Mesenchymal stem cell (in vitro differentiated cells and primary cell): ENCODE measurements around the gene DYNC1I1.

Source experiments
- DNase-seq: peaks from one replicate; pipeline ENCODE4 v3.0.0-alpha.2; 2013
- H2AFZ ChIP-seq: one replicate; pipeline ENCODE4 v1.6.1; 2013; ENCODE audit warnings: low read depth, mild to moderate bottlenecking, control low read depth, inconsistent platforms, low read length, moderate library complexity
- H2AK5ac ChIP-seq: 2 replicates; pipeline ENCODE4 v1.6.1; 2013; ENCODE audit warnings: low read length, moderate library complexity, mild to moderate bottlenecking, inconsistent platforms; ENCODE audit not compliant: severe bottlenecking
- H2BK120ac ChIP-seq: one replicate; pipeline ENCODE4 v1.6.1; 2013; ENCODE audit warnings: low read depth, mild to moderate bottlenecking, inconsistent platforms, low read length, moderate library complexity
- H2BK12ac ChIP-seq, 2 experiments: one replicate each; pipeline ENCODE4 v1.6.1; 2013; ENCODE audit warnings: inconsistent platforms in 2 of 2, low read length in 2 of 2, mild to moderate bottlenecking in 2 of 2, moderate library complexity in 2 of 2, control low read depth in 1 of 2
- H2BK15ac ChIP-seq: one replicate; pipeline ENCODE4 v1.6.1; 2013; ENCODE audit warnings: mild to moderate bottlenecking, low read depth, inconsistent platforms; ENCODE audit not compliant: poor library complexity, severe bottlenecking
- H2BK5ac ChIP-seq: 2 replicates; pipeline ENCODE4 v1.6.1; 2013; ENCODE audit warnings: low read depth, mild to moderate bottlenecking, low read length, control low read depth, inconsistent platforms; ENCODE audit not compliant: poor library complexity, severe bottlenecking
- H3K14ac ChIP-seq, 2 experiments: one replicate each; pipeline ENCODE4 v1.6.1; 2013; ENCODE audit warnings: inconsistent platforms in 2 of 2, low read length in 2 of 2, control low read depth in 1 of 2, mild to moderate bottlenecking in 1 of 2, moderate library complexity in 1 of 2
- H3K18ac ChIP-seq, 2 experiments: one replicate each; pipeline ENCODE4 v1.6.1; 2013; ENCODE audit warnings: inconsistent platforms in 2 of 2, low read length in 2 of 2, control low read depth in 1 of 2, low read depth in 1 of 2, mild to moderate bottlenecking in 1 of 2
- H3K23ac ChIP-seq, 2 experiments: one replicate each; pipeline ENCODE4 v1.6.1; 2013; ENCODE audit warnings: inconsistent platforms in 2 of 2, low read length in 2 of 2, mild to moderate bottlenecking in 2 of 2, moderate library complexity in 2 of 2, control low read depth in 1 of 2
- H3K27ac ChIP-seq: 2 replicates; pipeline ENCODE4 v1.5.1; 2013; ENCODE audit warnings: mild to moderate bottlenecking, moderate library complexity, low read length, control low read depth, inconsistent platforms; ENCODE audit not compliant: poor library complexity, severe bottlenecking
- H3K27me3 ChIP-seq, 2 experiments: 2 replicates each; pipeline versions ENCODE4 v1.6.1 to v1.7.0; 2013; ENCODE audit warnings: low read length in 2 of 2, mild to moderate bottlenecking in 2 of 2, moderate library complexity in 2 of 2, control low read depth in 1 of 2, inconsistent platforms in 1 of 2; ENCODE audit not compliant: control insufficient read depth in 1 of 2, insufficient read depth in 1 of 2
- H3K36me3 ChIP-seq, 2 experiments: 2 replicates each; pipeline versions ENCODE4 v1.6.1 to v1.7.0; 2013; ENCODE audit warnings: low read length in 2 of 2, control low read depth in 1 of 2, inconsistent platforms in 1 of 2, low read depth in 1 of 2, mild to moderate bottlenecking in 1 of 2; ENCODE audit not compliant: insufficient read depth in 2 of 2, control insufficient read depth in 1 of 2
- H3K4ac ChIP-seq, 2 experiments: one replicate each; pipeline ENCODE4 v1.6.1; 2013; ENCODE audit warnings: inconsistent platforms in 2 of 2, low read length in 2 of 2, mild to moderate bottlenecking in 2 of 2, moderate library complexity in 2 of 2, control low read depth in 1 of 2, low read depth in 1 of 2
- H3K4me1 ChIP-seq: 2 replicates; pipeline ENCODE4 v1.6.1; 2013; ENCODE audit warnings: low read depth, low read length, control low read depth; ENCODE audit not compliant: control insufficient read depth, insufficient read depth
- H3K4me2 ChIP-seq: 2 replicates; pipeline ENCODE4 v1.6.1; 2013; ENCODE audit warnings: low read length, mild to moderate bottlenecking, inconsistent platforms; ENCODE audit not compliant: poor library complexity, severe bottlenecking
- H3K4me3 ChIP-seq, 2 experiments: 2 replicates each; pipeline versions ENCODE4 v1.5.1 to v1.7.0; 2013; ENCODE audit warnings: low read length in 2 of 2, mild to moderate bottlenecking in 2 of 2, control low read depth in 1 of 2, low read depth in 1 of 2; ENCODE audit not compliant: insufficient read depth in 1 of 2
- H3K79me1 ChIP-seq: replicated peaks from 2 replicates; pipeline ENCODE4 v1.6.1; 2013; ENCODE audit warnings: mild to moderate bottlenecking, control low read depth, low read length, inconsistent platforms; ENCODE audit not compliant: poor library complexity, severe bottlenecking
- H3K9ac ChIP-seq: 2 replicates; pipeline ENCODE4 v1.7.0; 2013; ENCODE audit warnings: mild to moderate bottlenecking, low read length, moderate library complexity
- H3K9me3 ChIP-seq: 2 replicates; pipeline ENCODE4 v1.7.0; 2013; ENCODE audit warnings: mild to moderate bottlenecking, low read length; ENCODE audit not compliant: control insufficient read depth
- H4K8ac ChIP-seq: one replicate; pipeline ENCODE4 v1.6.1; 2013; ENCODE audit warnings: inconsistent platforms, mild to moderate bottlenecking, low read length, moderate library complexity
- H4K91ac ChIP-seq: one replicate; pipeline ENCODE4 v1.6.1; 2013; ENCODE audit warnings: mild to moderate bottlenecking, low read length, inconsistent platforms
- WGBS: methylation state at CpG from one replicate; pipeline ENCODE4 v1.1.7; 2013; ENCODE audit warnings: mixed read lengths; 5-methylcytosine and 5-hydroxymethylcytosine counted together

The DYNC1I1 gene

GRCh38 chr7:96104984-96105383, 332.6 kb downstream of the DYNC1I1 start:
- no peak for DNase-seq
- Histone ChIP-seq H3K23ac (no peak overlapping the region), H2BK15ac (no peak overlapping the region), H3K14ac (no peak overlapping the region), H3K4me3 (no peak overlapping the region), H3K27ac (no peak overlapping the region), H3K79me1 (no peaks in the 10 kb centered on the region), H2BK12ac (no peak overlapping the region), H2BK5ac (no peak overlapping the region), H3K4me2 (no peak overlapping the region), H3K9ac (no peak overlapping the region), H2AFZ (no peak overlapping the region), H2AK5ac (no peak overlapping the region), H3K9me3 (no peaks in the 10 kb centered on the region), H3K4me1 (no peaks in the 10 kb centered on the region), H3K4ac (no peak overlapping the region), H4K8ac (no peak overlapping the region), H3K36me3 (no peaks in the 10 kb centered on the region), H4K91ac (no peak overlapping the region), H2BK120ac (no peak overlapping the region), H3K27me3 (peaks cover 0 to 6% of the 10 kb centered on the region in 2 experiments), H3K18ac (no peak overlapping the region)

- Histone ChIP-seq H3K4me3 (no peak overlapping the region), H3K27ac (no peak overlapping the region), H2BK15ac (no peak overlapping the region), H3K9ac (no peak overlapping the region), H3K36me3 (no peaks in the 10 kb centered on the region), H2BK5ac (no peak overlapping the region), H3K4ac (no peak overlapping the region), H4K8ac (no peak overlapping the region), H3K4me1 (no peaks in the 10 kb centered on the region), H3K79me1 (no peaks in the 10 kb centered on the region), H3K14ac (no peak overlapping the region), H2BK120ac (no peak overlapping the region), H2BK12ac (no peak overlapping the region), H3K27me3 (no peaks in the 10 kb centered on the region), H3K18ac (no peak overlapping the region), H2AFZ (no peak overlapping the region), H3K23ac (no peak overlapping the region), H4K91ac (no peak overlapping the region), H2AK5ac (no peak overlapping the region), H3K9me3 (peaks cover 4% of the 10 kb centered on the region), H3K4me2 (no peak overlapping the region)
- DNase-seq, result no peak
Measured at GRCh38 chr7:96111405-96111804, 339.1 kb downstream of the DYNC1I1 start.

GRCh38 chr7:96114190-96114589, 341.8 kb downstream of the DYNC1I1 start:
- Histone ChIP-seq H3K4me1 (peaks cover 2% of the 10 kb centered on the region), H2AFZ (no peak overlapping the region), H3K27me3 (no peaks in the 10 kb centered on the region), H2BK15ac (no peak overlapping the region), H3K23ac (no peak overlapping the region), H2AK5ac (no peak overlapping the region), H3K27ac (no peak overlapping the region), H3K36me3 (peaks cover 0 to under 1% of the 10 kb centered on the region in 2 experiments), H2BK5ac (no peak overlapping the region), H3K9ac (no peak overlapping the region), H3K4ac (no peak overlapping the region), H3K79me1 (no peaks in the 10 kb centered on the region), H3K14ac (no peak overlapping the region), H3K18ac (no peak overlapping the region), H4K91ac (no peak overlapping the region), H2BK12ac (no peak overlapping the region), H3K4me3 (no peak overlapping the region), H4K8ac (no peak overlapping the region), H3K4me2 (no peak overlapping the region), H2BK120ac (no peak overlapping the region), H3K9me3 (peaks cover 4% of the 10 kb centered on the region)
- DNase-seq, result no peak
- 89% methylated on average over 6 of the region's 7 CpGs for WGBS

- no peak overlapping the region for H3K14ac ChIP-seq
- no peak overlapping the region for H4K8ac ChIP-seq
- H3K4me2 ChIP-seq, result no peak overlapping the region
- 93% methylated on average over 7 of the region's 7 CpGs for WGBS
- no peaks in the 10 kb centered on the region for H3K79me1 ChIP-seq
- H3K4ac ChIP-seq, result no peak overlapping the region
- H3K18ac ChIP-seq, result no peak overlapping the region
- no peaks in the 10 kb centered on the region for H3K27me3 ChIP-seq
- no peak overlapping the region for H3K27ac ChIP-seq
- no peak overlapping the region for H4K91ac ChIP-seq
- H2AK5ac ChIP-seq, result no peak overlapping the region
- H3K4me3 ChIP-seq, result no peak overlapping the region
- peaks cover 4% of the 10 kb centered on the region for H3K9me3 ChIP-seq
- no peak overlapping the region for H2AFZ ChIP-seq
- H2BK120ac ChIP-seq, result no peak overlapping the region
- no peak for DNase-seq
- no peak overlapping the region for H2BK5ac ChIP-seq
- no peak overlapping the region for H3K23ac ChIP-seq
- H2BK12ac ChIP-seq, result no peak overlapping the region
- peaks cover 2 to 19% of the 10 kb centered on the region in 2 experiments for H3K36me3 ChIP-seq
- peaks cover 2% of the 10 kb centered on the region for H3K4me1 ChIP-seq
- H2BK15ac ChIP-seq, result no peak overlapping the region
- no peak overlapping the region for H3K9ac ChIP-seq
Measured at GRCh38 chr7:96116173-96116572, 343.8 kb downstream of the DYNC1I1 start.
